Heart left ventricle (tissue), 16 donors: ENCODE data around the gene CYP26C1. TPM values are rescaled to one million over a fixed set of nuclear protein-coding genes. Genes with fewer than 3 reads are reported as not detected.

ENCODE experiments used
- ATAC-seq, 4 donors: fragments of 200-7000 bp; cut with Tn5 transposase; one replicate each; pipeline ENCODE4 v1.9.1; 2020 to 2022; ENCODE audit warnings: moderate library complexity in 4 of 4, mild to moderate bottlenecking in 3 of 4, moderate number of reproducible peaks in 1 of 4
- DNase-seq, 5 donors: peaks; one replicate each; pipeline ENCODE4 v3.0.0-alpha.2; 2020
- H3K27ac ChIP-seq, 12 donors: fragments of 200-600 bp; sonication (generic) in 4 of 12; one replicate each; pipeline versions ENCODE4 v1.5.0 to v1.8.0; 2016 to 2022; ENCODE audit warnings: mild to moderate bottlenecking in 2 of 12
- H3K27me3 ChIP-seq, 9 donors: fragments of 200-600 bp; sonication (generic) in 2 of 9; one replicate each; pipeline versions ENCODE4 v1.5.1 to v1.8.0; 2016 to 2022; ENCODE audit warnings: mild to moderate bottlenecking in 3 of 9
- H3K36me3 ChIP-seq, 9 donors: fragments of 200-600 bp; sonication (generic) in 2 of 9; one replicate each; pipeline versions ENCODE4 v1.5.0 to v1.8.0; 2018 to 2022; ENCODE audit warnings: mild to moderate bottlenecking in 2 of 9
- H3K4me1 ChIP-seq, 12 donors: fragments of 200-600 bp; sonication (generic) in 4 of 12; one replicate each; pipeline versions ENCODE4 v1.5.0 to v1.8.0; 2016 to 2022; ENCODE audit warnings: mild to moderate bottlenecking in 3 of 12
- H3K4me3 ChIP-seq, 12 donors: fragments of 200-600 bp; sonication (generic) in 4 of 12; one replicate each; pipeline versions ENCODE4 v1.5.0 to v1.8.0; 2017 to 2022; ENCODE audit warnings: mild to moderate bottlenecking in 9 of 12, moderate library complexity in 4 of 12
- H3K9me3 ChIP-seq, 12 donors: fragments of 200-600 bp; sonication (generic) in 4 of 12; one replicate each; pipeline versions ENCODE4 v1.5.0 to v1.8.0; 2016 to 2022; ENCODE audit warnings: mild to moderate bottlenecking in 1 of 12
- POLR2A ChIP-seq, 2 donors: fragments of 450-650 bp; IDR thresholded peaks; one replicate each; pipeline ENCODE4 v1.6.1; 2017; ENCODE audit warnings: antibody characterized with exemption in 2 of 2, mild to moderate bottlenecking in 2 of 2, moderate library complexity in 2 of 2
- WGBS, 4 donors: extraction: QIAGEN DNeasy Blood & Tissue Kit in 2 of 4; methylation state at CpG; one replicate each; pipeline versions ENCODE4 v1.1.5 to v1.1.7; 2013 to 2018; 5-methylcytosine and 5-hydroxymethylcytosine counted together
- intact Hi-C, 10 donors: fragments of 100-400 bp; cut with DNase I; formaldehyde crosslinking; loops; one replicate each; pipeline versions ENCODE4 v1.11.1 to v1.14.2; 2022
- polyA plus RNA-seq, 2 donors: library from polyadenylated mRNA; stranded (reverse); fragments of 200-250 nt; gene quantifications; one replicate each; pipeline ENCODE4 v1.2.3, GENCODE V29; 2013
- total RNA-seq, 9 donors: library from RNA; depleted of rRNA in 2 of 9; stranded (reverse); fragments of >200 nt in 2 of 9; fragmentation: NEBNext Ultra II Directional in 3 of 9; extraction: Animal tissue kit (Norgen Biotek cat#: 25700) in 3 of 9; gene quantifications; one replicate each; pipeline versions ENCODE4 v1.1.0 to v1.2.4, GENCODE V29; 2016 to 2023
- TF ChIP-seq, protein P1 (sequence below), 12 donors: fragments of 200-600 bp; sonication (generic) in 4 of 12; IDR thresholded peaks; one replicate each; pipeline versions ENCODE4 v1.5.0 to v1.8.0; 2018 to 2022; ENCODE audit warnings: antibody characterized with exemption in 12 of 12, mild to moderate bottlenecking in 5 of 12
- donor health status: ischemic (EF 13 %, LVEDD 7.1; RV severe dilation, severe dysfunction).
- donor health status: healthy with polysubstance abuse.
- donor health status: DM: no; HTN: yes; CAD: no.
- donor health status: DM: no; HTN: no; CAD: no.
- donor health status: ischemic (EF 25% LVEDD 6.9; RV normal size, moderate dysfunction).
- donor health status: ischemic (EF 25% LVEDD 5.7; RV mildly dilated, moderate dysfunction).
- donor health status: healthy.
- donor health status: DM: yes; HTN: yes; CAD: no.
- donor health status: ischemic (EF 35%, LVEDD 5.7; RV mildly dilated, moderate dysfunction).
- donor health status: nonischemic (EF 11% LVEDD 7.7; RV severe dilation, severe dysfunction).
- donor health status: DM: yes; HTN: yes; CAD: no.
- donor health status: PGD.
- donor health status: ischemic (EF 29% LVEDD 5.4; RV normal size, mild dysfunction).
- donor health status: nonischemic (EF 23%, LVEDD 6.1; RV moderate dilation, normal function).

Gene CYP26C1
- total and polyA plus RNA-seq, 11 donors = 0.07 TPM; not detected in 10

DNA sequence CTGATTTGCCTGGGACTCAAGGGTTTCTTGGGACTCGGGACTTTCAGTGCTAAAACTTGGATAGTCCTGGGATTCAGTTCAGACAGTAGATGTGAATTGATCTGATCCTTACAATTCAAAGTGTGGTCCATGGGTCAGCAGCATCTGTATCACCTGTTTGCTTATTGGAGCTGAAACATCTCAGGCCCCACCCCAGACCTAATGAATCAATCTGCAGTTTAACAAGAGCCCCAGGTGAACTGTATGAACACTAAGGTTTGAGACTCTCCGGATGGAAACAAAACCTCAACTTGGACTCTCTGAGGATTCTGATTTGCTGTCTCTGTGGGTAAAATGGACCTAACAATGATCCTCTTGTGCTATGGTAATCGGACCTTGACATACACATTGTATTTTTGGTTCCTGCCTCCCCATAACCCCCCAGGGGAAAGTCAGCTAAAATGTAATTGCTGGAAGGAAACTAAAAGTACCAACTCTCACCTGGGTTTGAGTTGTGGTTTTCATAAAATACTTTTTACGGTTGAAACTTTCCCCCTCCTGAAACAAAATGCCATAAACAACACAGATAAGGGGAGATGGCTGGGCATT, 24.8 kb downstream of the CYP26C1 start:
- peaks cover 0 to 2% (median 0%) of the 10 kb centered on the region in 12 donors for H3K4me1 ChIP-seq
- intact Hi-C loops = loop anchor here in 4 of 10 donors (10.0 kb wide), 2 partner anchors 199 to 269 kb away; no protein-coding TSS in a partner anchor
- no peak for DNase-seq
- H3K27ac ChIP-seq = no peak overlapping the region
- no peaks in the 10 kb centered on the region for H3K36me3 ChIP-seq
- H3K9me3 ChIP-seq = no peaks in the 10 kb centered on the region
- no peak overlapping the region for H3K4me3 ChIP-seq
- H3K27me3 ChIP-seq = peaks cover 0 to 15% (median 9%) of the 10 kb centered on the region in 9 donors
- no peak for ATAC-seq
- 71 to 80% (median 75%) methylated on average over 4 of the region's 4 CpGs for WGBS, 4 donors
- TF ChIP-seq POLR2A (IDR thresholded peaks at IDR 0.05) = no peak
- TF ChIP-seq, protein P1, sequence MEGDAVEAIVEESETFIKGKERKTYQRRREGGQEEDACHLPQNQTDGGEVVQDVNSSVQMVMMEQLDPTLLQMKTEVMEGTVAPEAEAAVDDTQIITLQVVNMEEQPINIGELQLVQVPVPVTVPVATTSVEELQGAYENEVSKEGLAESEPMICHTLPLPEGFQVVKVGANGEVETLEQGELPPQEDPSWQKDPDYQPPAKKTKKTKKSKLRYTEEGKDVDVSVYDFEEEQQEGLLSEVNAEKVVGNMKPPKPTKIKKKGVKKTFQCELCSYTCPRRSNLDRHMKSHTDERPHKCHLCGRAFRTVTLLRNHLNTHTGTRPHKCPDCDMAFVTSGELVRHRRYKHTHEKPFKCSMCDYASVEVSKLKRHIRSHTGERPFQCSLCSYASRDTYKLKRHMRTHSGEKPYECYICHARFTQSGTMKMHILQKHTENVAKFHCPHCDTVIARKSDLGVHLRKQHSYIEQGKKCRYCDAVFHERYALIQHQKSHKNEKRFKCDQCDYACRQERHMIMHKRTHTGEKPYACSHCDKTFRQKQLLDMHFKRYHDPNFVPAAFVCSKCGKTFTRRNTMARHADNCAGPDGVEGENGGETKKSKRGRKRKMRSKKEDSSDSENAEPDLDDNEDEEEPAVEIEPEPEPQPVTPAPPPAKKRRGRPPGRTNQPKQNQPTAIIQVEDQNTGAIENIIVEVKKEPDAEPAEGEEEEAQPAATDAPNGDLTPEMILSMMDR (IDR thresholded peaks at IDR 0.05) = no peak

DNA sequence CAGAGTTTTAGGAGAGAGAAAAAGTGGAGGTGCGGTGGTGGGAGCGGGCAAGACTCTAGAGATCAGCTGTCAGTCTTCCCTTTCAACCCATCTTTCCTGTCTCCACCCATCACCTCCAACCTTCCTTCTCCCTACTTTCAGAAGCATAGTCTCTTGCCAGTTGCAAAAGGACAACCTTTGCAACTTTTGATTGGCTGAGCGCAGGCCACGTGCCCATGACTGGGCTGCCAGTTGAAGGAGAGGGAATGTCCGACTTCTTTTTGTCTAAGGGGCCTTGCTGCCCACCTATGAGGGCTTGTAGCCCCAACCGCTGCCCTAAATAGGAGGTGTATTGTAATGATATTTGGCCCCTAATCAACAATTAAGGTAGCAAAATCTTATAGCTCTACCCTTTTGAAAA, 25.7 kb downstream of the CYP26C1 start:
- Histone ChIP-seq H3K4me1 (no peaks in the 10 kb centered on the region), H3K27ac (no peak overlapping the region), H3K27me3 (peaks cover 0 to 5% (median under 1%) of the 10 kb centered on the region in 9 donors), H3K4me3 (no peak overlapping the region), H3K36me3 (no peaks in the 10 kb centered on the region), H3K9me3 (no peaks in the 10 kb centered on the region)
- 90 to 91% (median 90%) methylated on average over 6 of the region's 6 CpGs for WGBS, 4 donors
- no peak for TF ChIP-seq POLR2A (IDR thresholded peaks at IDR 0.05)
- TF ChIP-seq, protein P1 (IDR thresholded peaks at IDR 0.05) = no peak
- no peak for DNase-seq
- intact Hi-C loops = loop anchor here in 4 of 10 donors (10.0 kb wide), 2 partner anchors 199 to 269 kb away; no protein-coding TSS in a partner anchor
- no peak for ATAC-seq

GRCh38 chr10:93087846-93088245, 27.2 kb downstream of the CYP26C1 start:
- DNase-seq = no peak
- intact Hi-C loops = loop anchor here in 4 of 10 donors (10.0 kb wide), 2 partner anchors 197 to 267 kb away; no protein-coding TSS in a partner anchor
- no peak overlapping the region for H3K27ac ChIP-seq
- WGBS, 4 donors = 66 to 82% (median 72%) methylated on average over 3 of the region's 3 CpGs
- TF ChIP-seq, protein P1 (IDR thresholded peaks at IDR 0.05) = no peak
- TF ChIP-seq POLR2A (IDR thresholded peaks at IDR 0.05) = no peak
- H3K36me3 ChIP-seq = no peaks in the 10 kb centered on the region
- H3K27me3 ChIP-seq = peaks cover 0 to 5% (median 0%) of the 10 kb centered on the region in 9 donors
- H3K4me3 ChIP-seq = no peak overlapping the region
- no peak for ATAC-seq
- H3K9me3 ChIP-seq = no peaks in the 10 kb centered on the region
- H3K4me1 ChIP-seq = no peaks in the 10 kb centered on the region

GRCh38 chr10:93088466-93088865, 27.9 kb downstream of the CYP26C1 start:
- intact Hi-C loops = loop anchor here in 4 of 10 donors (10.0 kb wide), 2 partner anchors 196 to 266 kb away; no protein-coding TSS in a partner anchor
- ATAC-seq (no peak), DNase-seq (no peak)
- TF ChIP-seq, protein P1 (IDR thresholded peaks at IDR 0.05) = no peak
- TF ChIP-seq POLR2A (IDR thresholded peaks at IDR 0.05) = no peak
- H3K4me1 ChIP-seq = no peaks in the 10 kb centered on the region
- no peak overlapping the region for H3K4me3 ChIP-seq
- WGBS, 4 donors = 63 to 79% (median 68%) methylated on average over 4 of the region's 4 CpGs
- no peaks in the 10 kb centered on the region for H3K36me3 ChIP-seq
- no peak overlapping the region for H3K27ac ChIP-seq
- peaks cover 0 to 5% (median 0%) of the 10 kb centered on the region in 9 donors for H3K27me3 ChIP-seq
- no peaks in the 10 kb centered on the region for H3K9me3 ChIP-seq
